ENCODE measurements around the gene HUS1. TPM values are rescaled to one million over a fixed set of nuclear protein-coding genes. Genes with fewer than 3 reads are reported as not detected.
A peak's percentile ranks its signal among the peaks of the same experiment; 100 is the strongest.

HUS1 gene
- polyA plus RNA-seq, 3 donors: 37.7 to 45.9 (median 38.8) TPM

- Mint-ChIP-seq H3K27ac (no peak overlapping the region), H3K27me3 (ENCODE audit: low read depth in 3 of 3) (peaks cover 0 to 3% (median 0%) of the 10 kb centered on the region in 3 donors), H3K4me1 (peaks cover 3% of the 10 kb centered on the region), H3K9me3 (peaks cover 0 to 5% (median 2%) of the 10 kb centered on the region in 7 donors), H3K36me3 (peaks cover 71 to 74% of the 10 kb centered on the region in 2 donors), H3K4me3 (no peak overlapping the region)
- H3K79me2 ChIP-seq (ENCODE audit: insufficient read depth, low read length): no peaks in the 10 kb centered on the region
- H4K20me1 ChIP-seq (ENCODE audit: insufficient read depth, low read length): peaks cover 8% of the 10 kb centered on the region
- intact Hi-C loops (cut with micrococcal nuclease): no loop called here
- TF ChIP-seq CTCF (IDR thresholded peaks at IDR 0.05): no peak
- no peak overlapping the region for H3K27ac ChIP-seq (ENCODE audit: low read depth in 1 of 2, low read length in 2 of 2)
- H3K4me3 ChIP-seq (replicated peaks in 1 of 3; ENCODE audit: low read depth in 2 of 3, low read length in 3 of 3): no peak overlapping the region
- peaks cover 62 to 68% of the 10 kb centered on the region in 2 donors for H3K36me3 ChIP-seq (replicated peaks in 1 of 2; ENCODE audit: control insufficient read depth in 1 of 2, insufficient read depth in 2 of 2, low read length in 2 of 2)
- no peaks in the 10 kb centered on the region for H3K9me3 ChIP-seq (replicated peaks in 1 of 2; ENCODE audit: control insufficient read depth in 1 of 2, insufficient read depth in 1 of 2, low read length in 2 of 2)
- H3K9ac ChIP-seq (ENCODE audit: insufficient read depth, low read length, poor library complexity, severe bottlenecking): no peak overlapping the region
- H2AFZ ChIP-seq (ENCODE audit: insufficient read depth, low read depth, low read length, poor library complexity, severe bottlenecking): no peak overlapping the region
- WGBS (ENCODE audit: insufficient coverage): 100% methylated on average over 1 of the region's 3 CpGs
- no peak for DNase-seq
- H3K27me3 ChIP-seq (ENCODE audit: control insufficient read depth in 2 of 2, insufficient read depth in 2 of 2, low read length in 2 of 2): no peaks in the 10 kb centered on the region
- peaks cover 0 to 3% of the 10 kb centered on the region in 2 donors for H3K4me1 ChIP-seq (ENCODE audit: control insufficient read depth in 1 of 2, insufficient read depth in 2 of 2, low read length in 2 of 2)
- H3K4me2 ChIP-seq (replicated peaks; ENCODE audit: extremely low read depth, low read length, poor library complexity, severe bottlenecking): no peak overlapping the region
These were observed 17.2 kb downstream of the HUS1 start for GRCh38 chr7:47962262-47962661.

- H3K9ac ChIP-seq (ENCODE audit: insufficient read depth, low read length, poor library complexity, severe bottlenecking): no peak overlapping the region
- intact Hi-C loops (cut with micrococcal nuclease): no loop called here
- H3K27ac ChIP-seq (ENCODE audit: low read depth in 1 of 2, low read length in 2 of 2): peak overlapping the region in 1 of 2 donors; percentile 66
- no peak for TF ChIP-seq CTCF (IDR thresholded peaks at IDR 0.05)
- no peak overlapping the region for H2AFZ ChIP-seq (ENCODE audit: insufficient read depth, low read depth, low read length, poor library complexity, severe bottlenecking)
- H3K36me3 ChIP-seq (replicated peaks in 1 of 2; ENCODE audit: control insufficient read depth in 1 of 2, insufficient read depth in 2 of 2, low read length in 2 of 2): peaks cover 23 to 47% of the 10 kb centered on the region in 2 donors
- H3K4me3 Mint-ChIP-seq: no peak overlapping the region
- peaks cover 0 to 5% (median 2%) of the 10 kb centered on the region in 7 donors for H3K9me3 Mint-ChIP-seq
- H3K27me3 ChIP-seq (ENCODE audit: control insufficient read depth in 2 of 2, insufficient read depth in 2 of 2, low read length in 2 of 2): no peaks in the 10 kb centered on the region
- no CpG with 5 or more reads among the region's 6 CpGs for WGBS (ENCODE audit: insufficient coverage)
- DNase-seq: peak in 1 of 3 donors; percentile 32
- no peak overlapping the region for H3K4me3 ChIP-seq (replicated peaks in 1 of 3; ENCODE audit: low read depth in 2 of 3, low read length in 3 of 3)
- H3K4me1 ChIP-seq (ENCODE audit: control insufficient read depth in 1 of 2, insufficient read depth in 2 of 2, low read length in 2 of 2): peaks cover 3 to 9% of the 10 kb centered on the region in 2 donors
- H3K79me2 ChIP-seq (ENCODE audit: insufficient read depth, low read length): no peaks in the 10 kb centered on the region
- peaks cover 10% of the 10 kb centered on the region for H3K4me1 Mint-ChIP-seq
- peak overlapping the region in 6 of 7 donors; percentile 50 to 81 (median 60) for H3K27ac Mint-ChIP-seq
- H4K20me1 ChIP-seq (ENCODE audit: insufficient read depth, low read length): peaks cover 9% of the 10 kb centered on the region
- peaks cover 46 to 51% of the 10 kb centered on the region in 2 donors for H3K36me3 Mint-ChIP-seq
- no peaks in the 10 kb centered on the region for H3K9me3 ChIP-seq (replicated peaks in 1 of 2; ENCODE audit: control insufficient read depth in 1 of 2, insufficient read depth in 1 of 2, low read length in 2 of 2)
- no peak overlapping the region for H3K4me2 ChIP-seq (replicated peaks; ENCODE audit: extremely low read depth, low read length, poor library complexity, severe bottlenecking)
- H3K27me3 Mint-ChIP-seq (ENCODE audit: low read depth in 3 of 3): peaks cover 0 to 3% (median 0%) of the 10 kb centered on the region in 3 donors
These were observed 22.3 kb downstream of the HUS1 start for GRCh38 chr7:47957156-47957555.

Data from CD14-positive monocyte (primary cell).